WTC11 (cell line): Measurements from ENCODE around the gene DNTT. TPM values are rescaled to one million over a fixed set of nuclear protein-coding genes. Genes with fewer than 3 reads are reported as not detected.

Source experiments
- ATAC-seq: fragments of 200-7000 bp; cut with Tn5 transposase; 2 replicates; pipeline ENCODE4 v1.10.0; 2021; ENCODE audit warnings: mild to moderate bottlenecking, moderate library complexity
- CTCF ChIA-PET: fragments of 300-600 bp; sonication (Branson Sonifier 250); formaldehyde crosslinking; loops from one replicate; lab custom pipeline; 2021; ENCODE audit warnings: antibody characterized with exemption; lab: Charles Lee
- POLR2A ChIA-PET: fragments of 350-600 bp; sonication (Branson Sonifier 250); formaldehyde crosslinking; loops from one replicate; lab custom pipeline; 2021; ENCODE audit warnings: antibody characterized with exemption; lab: Charles Lee
- DNase-seq: peaks from one replicate; pipeline ENCODE4 v3.0.0; 2021; ENCODE audit warnings: low spot score
- H3K27ac Mint-ChIP-seq: 2 replicates; pipeline ENCODE4 v1.8.0; 2021; ENCODE audit warnings: mixed read lengths
- H3K27me3 Mint-ChIP-seq: 2 replicates; pipeline ENCODE4 v1.8.0; 2021; ENCODE audit warnings: low read depth, mild to moderate bottlenecking, moderate library complexity, mixed read lengths
- H3K36me3 Mint-ChIP-seq: 2 replicates; pipeline ENCODE4 v1.8.0; 2021; ENCODE audit warnings: mixed read lengths
- H3K4me1 Mint-ChIP-seq: 2 replicates; pipeline ENCODE4 v1.8.0; 2022; ENCODE audit warnings: mixed read lengths
- H3K4me3 Mint-ChIP-seq: 2 replicates; pipeline ENCODE4 v1.8.0; 2021; ENCODE audit warnings: mild to moderate bottlenecking, moderate library complexity, mixed read lengths
- H3K9me3 Mint-ChIP-seq: 2 replicates; pipeline ENCODE4 v1.8.0; 2021; ENCODE audit warnings: mixed read lengths
- CREB1 ChIP-seq: sonication (generic); formaldehyde crosslinking; IDR thresholded peaks from 2 replicates; pipeline ENCODE4 v1.8.0; 2023; ENCODE audit warnings: mild to moderate bottlenecking, missing genetic modification reagents
- ETV6 ChIP-seq: sonication (generic); formaldehyde crosslinking; IDR thresholded peaks from 2 replicates; pipeline ENCODE4 v1.8.1; 2022; ENCODE audit warnings: mild to moderate bottlenecking, missing genetic modification reagents
- JUN ChIP-seq: sonication (generic); formaldehyde crosslinking; IDR thresholded peaks from 2 replicates; pipeline ENCODE4 v1.8.0; 2023; ENCODE audit warnings: mild to moderate bottlenecking, missing genetic modification reagents
- OVOL2 ChIP-seq: fragments of 250-450 bp; sonication (Bioruptor Pico); IDR thresholded peaks from 2 replicates; pipeline ENCODE4 v1.9.0; 2021; ENCODE audit warnings: mild to moderate bottlenecking, borderline replicate concordance
- TCF7 ChIP-seq: sonication (generic); formaldehyde crosslinking; IDR thresholded peaks from 2 replicates; pipeline ENCODE4 v1.8.0; 2022; ENCODE audit warnings: mild to moderate bottlenecking, low read depth, missing genetic modification reagents, moderate library complexity
- ZNF232 ChIP-seq: sonication (generic); formaldehyde crosslinking; IDR thresholded peaks from 2 replicates; pipeline ENCODE4 v1.8.0; 2022; ENCODE audit warnings: mild to moderate bottlenecking, missing genetic modification reagents
- ZNF317 ChIP-seq: sonication (generic); formaldehyde crosslinking; IDR thresholded peaks from 2 replicates; pipeline ENCODE4 v1.8.1; 2023; ENCODE audit warnings: low read depth, mild to moderate bottlenecking, moderate library complexity, missing genetic modification reagents, borderline replicate concordance
- ZNF671 ChIP-seq: fragments of 250-450 bp; sonication (Bioruptor Pico); IDR thresholded peaks from 2 replicates; pipeline ENCODE4 v1.8.0; 2021; ENCODE audit warnings: mild to moderate bottlenecking
- total RNA-seq: library from RNA; stranded (reverse); gene quantifications from 3 replicates; pipeline ENCODE4 v1.2.3, GENCODE V29; 2021
- TF ChIP-seq, protein P1 (sequence below): sonication (generic); formaldehyde crosslinking; IDR thresholded peaks from 2 replicates; pipeline ENCODE4 v1.8.1; 2023; ENCODE audit warnings: mild to moderate bottlenecking, missing genetic modification reagents, moderate library complexity
- TF ChIP-seq, protein P2 (sequence below): sonication (generic); formaldehyde crosslinking; conservative IDR thresholded peaks from 2 replicates; pipeline ENCODE4 v1.8.1; 2023; ENCODE audit warnings: mild to moderate bottlenecking, low read depth, missing genetic modification reagents, moderate library complexity
- TF ChIP-seq, protein P3 (sequence below): sonication (generic); formaldehyde crosslinking; IDR thresholded peaks from 2 replicates; pipeline ENCODE4 v1.8.1; 2022; ENCODE audit warnings: low read depth, mild to moderate bottlenecking, moderate library complexity, missing genetic modification reagents, borderline replicate concordance
- TF ChIP-seq, protein P4 (sequence below): sonication (generic); formaldehyde crosslinking; IDR thresholded peaks from 2 replicates; pipeline ENCODE4 v1.8.1; 2022; ENCODE audit warnings: mild to moderate bottlenecking, missing genetic modification reagents, moderate library complexity, borderline replicate concordance
- TF ChIP-seq, protein P5 (sequence below): sonication (generic); formaldehyde crosslinking; conservative IDR thresholded peaks from 2 replicates; pipeline ENCODE4 v1.8.1; 2022; ENCODE audit warnings: mild to moderate bottlenecking, missing genetic modification reagents
- TF ChIP-seq, protein P6 (sequence below): sonication (generic); formaldehyde crosslinking; IDR thresholded peaks from 2 replicates; pipeline ENCODE4 v1.8.0; 2022; ENCODE audit warnings: mild to moderate bottlenecking, missing genetic modification reagents

DNTT gene
- total RNA-seq, 1 experiment from 2014 or later: not detected

DNA sequence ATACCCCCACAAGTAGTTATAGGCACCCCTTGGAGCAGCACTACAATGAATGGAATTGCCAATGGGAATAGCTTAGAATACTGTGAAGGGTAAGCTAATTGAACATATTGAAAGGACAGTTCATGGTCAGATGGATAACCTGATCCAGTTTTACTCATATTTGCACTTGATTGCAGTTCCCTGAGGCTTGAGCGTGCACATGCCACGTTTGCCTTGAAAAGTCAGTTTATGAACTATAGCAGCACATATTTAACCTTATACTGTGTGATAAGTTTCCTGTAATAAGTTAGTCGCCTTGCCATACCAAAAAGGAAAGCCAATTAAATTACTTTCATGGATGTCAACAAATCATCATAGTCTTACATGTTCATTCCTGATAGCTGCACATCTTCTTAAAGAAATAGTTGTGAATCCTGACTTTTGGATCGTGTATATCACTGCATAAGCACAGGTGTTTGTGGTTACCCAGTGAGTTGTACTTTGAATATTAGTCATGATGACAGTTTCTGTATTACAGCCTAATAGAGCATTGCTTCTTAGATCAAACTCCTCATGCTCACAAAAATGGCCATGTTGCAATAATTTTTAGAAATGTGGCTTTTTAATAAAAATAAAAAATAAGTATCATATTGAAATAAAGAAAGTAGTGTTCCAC is 21.6 kb downstream of the DNTT start:
- no peak overlapping the region for H3K27ac Mint-ChIP-seq
- DNase-seq (no peak), ATAC-seq (no peak)
- peaks cover 6% of the 10 kb centered on the region; the same call in 1 of the 2 replicates for H3K4me1 Mint-ChIP-seq
- ChIA-PET CTCF (interaction anchor here (0.7 to 5.4 kb wide), 4 partner anchors 9 to 309 kb away, joined by 3 to 49 read pairs (median 5); no protein-coding TSS in a partner anchor), POLR2A (no interaction called here)
- no peaks in the 10 kb centered on the region for H3K9me3 Mint-ChIP-seq
- H3K27me3 Mint-ChIP-seq: peaks cover 5% of the 10 kb centered on the region
- no peak overlapping the region for H3K4me3 Mint-ChIP-seq
- H3K36me3 Mint-ChIP-seq: no peaks in the 10 kb centered on the region
- TF ChIP-seq ETV6 (CRISPR knock-in tag): no peak
- no peak for TF ChIP-seq ZNF232 (CRISPR knock-in tag)
- TF ChIP-seq, all 79 proteins: peak for 0

DNA sequence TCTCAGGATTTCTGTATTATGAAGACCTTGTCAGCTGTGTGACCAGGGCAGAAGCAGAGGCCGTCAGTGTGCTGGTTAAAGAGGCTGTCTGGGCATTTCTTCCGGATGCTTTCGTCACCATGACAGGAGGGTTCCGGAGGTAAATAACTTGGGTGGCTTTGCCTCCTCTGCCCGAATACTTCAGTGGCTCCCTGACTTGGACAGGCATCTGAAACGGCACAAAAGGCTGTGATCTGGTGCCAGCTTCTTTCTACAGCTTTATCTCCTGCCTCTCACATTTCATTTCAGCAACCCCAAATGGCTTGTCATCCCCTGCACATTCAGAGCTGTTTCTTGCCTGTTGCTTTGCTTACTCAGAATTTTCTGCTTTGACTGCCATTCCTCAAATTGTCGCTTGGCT is 23.2 kb downstream of the DNTT start:
- DNase-seq (no peak), ATAC-seq (no peak)
- H3K9me3 Mint-ChIP-seq: no peaks in the 10 kb centered on the region
- CTCF ChIA-PET: no interaction called here
- H3K4me1 Mint-ChIP-seq: peaks cover 6% of the 10 kb centered on the region; the same call in 1 of the 2 replicates
- POLR2A ChIA-PET: no interaction called here
- no peaks in the 10 kb centered on the region for H3K36me3 Mint-ChIP-seq
- no peak overlapping the region for H3K27ac Mint-ChIP-seq
- no peak overlapping the region for H3K4me3 Mint-ChIP-seq
- peaks cover 8% of the 10 kb centered on the region for H3K27me3 Mint-ChIP-seq
- TF ChIP-seq, protein P1, sequence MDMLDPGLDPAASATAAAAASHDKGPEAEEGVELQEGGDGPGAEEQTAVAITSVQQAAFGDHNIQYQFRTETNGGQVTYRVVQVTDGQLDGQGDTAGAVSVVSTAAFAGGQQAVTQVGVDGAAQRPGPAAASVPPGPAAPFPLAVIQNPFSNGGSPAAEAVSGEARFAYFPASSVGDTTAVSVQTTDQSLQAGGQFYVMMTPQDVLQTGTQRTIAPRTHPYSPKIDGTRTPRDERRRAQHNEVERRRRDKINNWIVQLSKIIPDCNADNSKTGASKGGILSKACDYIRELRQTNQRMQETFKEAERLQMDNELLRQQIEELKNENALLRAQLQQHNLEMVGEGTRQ (CRISPR knock-in tag): no peak
- TF ChIP-seq ETV6 (CRISPR knock-in tag): no peak
- no peak for TF ChIP-seq CREB1 (CRISPR knock-in tag)
- TF ChIP-seq JUN: no peak
- TF ChIP-seq ZNF671 (CRISPR knock-in tag): no peak
- TF ChIP-seq, protein P2, sequence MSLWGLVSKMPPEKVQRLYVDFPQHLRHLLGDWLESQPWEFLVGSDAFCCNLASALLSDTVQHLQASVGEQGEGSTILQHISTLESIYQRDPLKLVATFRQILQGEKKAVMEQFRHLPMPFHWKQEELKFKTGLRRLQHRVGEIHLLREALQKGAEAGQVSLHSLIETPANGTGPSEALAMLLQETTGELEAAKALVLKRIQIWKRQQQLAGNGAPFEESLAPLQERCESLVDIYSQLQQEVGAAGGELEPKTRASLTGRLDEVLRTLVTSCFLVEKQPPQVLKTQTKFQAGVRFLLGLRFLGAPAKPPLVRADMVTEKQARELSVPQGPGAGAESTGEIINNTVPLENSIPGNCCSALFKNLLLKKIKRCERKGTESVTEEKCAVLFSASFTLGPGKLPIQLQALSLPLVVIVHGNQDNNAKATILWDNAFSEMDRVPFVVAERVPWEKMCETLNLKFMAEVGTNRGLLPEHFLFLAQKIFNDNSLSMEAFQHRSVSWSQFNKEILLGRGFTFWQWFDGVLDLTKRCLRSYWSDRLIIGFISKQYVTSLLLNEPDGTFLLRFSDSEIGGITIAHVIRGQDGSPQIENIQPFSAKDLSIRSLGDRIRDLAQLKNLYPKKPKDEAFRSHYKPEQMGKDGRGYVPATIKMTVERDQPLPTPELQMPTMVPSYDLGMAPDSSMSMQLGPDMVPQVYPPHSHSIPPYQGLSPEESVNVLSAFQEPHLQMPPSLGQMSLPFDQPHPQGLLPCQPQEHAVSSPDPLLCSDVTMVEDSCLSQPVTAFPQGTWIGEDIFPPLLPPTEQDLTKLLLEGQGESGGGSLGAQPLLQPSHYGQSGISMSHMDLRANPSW: no peak
- TF ChIP-seq, protein P3, sequence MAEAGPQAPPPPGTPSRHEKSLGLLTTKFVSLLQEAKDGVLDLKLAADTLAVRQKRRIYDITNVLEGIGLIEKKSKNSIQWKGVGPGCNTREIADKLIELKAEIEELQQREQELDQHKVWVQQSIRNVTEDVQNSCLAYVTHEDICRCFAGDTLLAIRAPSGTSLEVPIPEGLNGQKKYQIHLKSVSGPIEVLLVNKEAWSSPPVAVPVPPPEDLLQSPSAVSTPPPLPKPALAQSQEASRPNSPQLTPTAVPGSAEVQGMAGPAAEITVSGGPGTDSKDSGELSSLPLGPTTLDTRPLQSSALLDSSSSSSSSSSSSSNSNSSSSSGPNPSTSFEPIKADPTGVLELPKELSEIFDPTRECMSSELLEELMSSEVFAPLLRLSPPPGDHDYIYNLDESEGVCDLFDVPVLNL (CRISPR knock-in tag): no peak
- TF ChIP-seq TCF7: no peak
- TF ChIP-seq, protein P4, sequence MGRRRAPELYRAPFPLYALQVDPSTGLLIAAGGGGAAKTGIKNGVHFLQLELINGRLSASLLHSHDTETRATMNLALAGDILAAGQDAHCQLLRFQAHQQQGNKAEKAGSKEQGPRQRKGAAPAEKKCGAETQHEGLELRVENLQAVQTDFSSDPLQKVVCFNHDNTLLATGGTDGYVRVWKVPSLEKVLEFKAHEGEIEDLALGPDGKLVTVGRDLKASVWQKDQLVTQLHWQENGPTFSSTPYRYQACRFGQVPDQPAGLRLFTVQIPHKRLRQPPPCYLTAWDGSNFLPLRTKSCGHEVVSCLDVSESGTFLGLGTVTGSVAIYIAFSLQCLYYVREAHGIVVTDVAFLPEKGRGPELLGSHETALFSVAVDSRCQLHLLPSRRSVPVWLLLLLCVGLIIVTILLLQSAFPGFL (CRISPR knock-in tag): no peak
- no peak for TF ChIP-seq ZNF317 (CRISPR knock-in tag)
- TF ChIP-seq, protein P5, sequence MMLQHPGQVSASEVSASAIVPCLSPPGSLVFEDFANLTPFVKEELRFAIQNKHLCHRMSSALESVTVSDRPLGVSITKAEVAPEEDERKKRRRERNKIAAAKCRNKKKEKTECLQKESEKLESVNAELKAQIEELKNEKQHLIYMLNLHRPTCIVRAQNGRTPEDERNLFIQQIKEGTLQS (CRISPR knock-in tag): no peak
- no peak for TF ChIP-seq OVOL2 (CRISPR knock-in tag)
- TF ChIP-seq, protein P6, sequence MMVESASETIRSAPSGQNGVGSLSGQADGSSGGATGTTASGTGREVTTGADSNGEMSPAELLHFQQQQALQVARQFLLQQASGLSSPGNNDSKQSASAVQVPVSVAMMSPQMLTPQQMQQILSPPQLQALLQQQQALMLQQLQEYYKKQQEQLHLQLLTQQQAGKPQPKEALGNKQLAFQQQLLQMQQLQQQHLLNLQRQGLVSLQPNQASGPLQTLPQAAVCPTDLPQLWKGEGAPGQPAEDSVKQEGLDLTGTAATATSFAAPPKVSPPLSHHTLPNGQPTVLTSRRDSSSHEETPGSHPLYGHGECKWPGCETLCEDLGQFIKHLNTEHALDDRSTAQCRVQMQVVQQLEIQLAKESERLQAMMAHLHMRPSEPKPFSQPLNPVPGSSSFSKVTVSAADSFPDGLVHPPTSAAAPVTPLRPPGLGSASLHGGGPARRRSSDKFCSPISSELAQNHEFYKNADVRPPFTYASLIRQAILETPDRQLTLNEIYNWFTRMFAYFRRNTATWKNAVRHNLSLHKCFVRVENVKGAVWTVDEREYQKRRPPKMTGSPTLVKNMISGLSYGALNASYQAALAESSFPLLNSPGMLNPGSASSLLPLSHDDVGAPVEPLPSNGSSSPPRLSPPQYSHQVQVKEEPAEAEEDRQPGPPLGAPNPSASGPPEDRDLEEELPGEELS (CRISPR knock-in tag): no peak
